DLD1 (cell line): ENCODE measurements around the gene PPP4R1.

Experiments used
- in situ Hi-C: cut with HindIII; loops from 2 replicates; pipeline ENCODE4 v1.10.0; 2017; ENCODE audit warnings: low sequenced_read_pairs

Gene PPP4R1

GRCh38 chr18:9597609-9598008 is 16.8 kb downstream of the PPP4R1 start:
- in situ Hi-C loops, result no loop called here

GRCh38 chr18:9596843-9597526 is 17.4 kb downstream of the PPP4R1 start:
- in situ Hi-C loops, result no loop called here

GRCh38 chr18:9596226-9596625 is 18.1 kb downstream of the PPP4R1 start:
- in situ Hi-C loops, result no loop called here

- in situ Hi-C loops, result no loop called here
Observed at GRCh38 chr18:9594823-9595596, 19.3 kb downstream of the PPP4R1 start.

GRCh38 chr18:9587924-9588323 is 26.4 kb downstream of the PPP4R1 start:
- in situ Hi-C loops, result no loop called here

- in situ Hi-C loops, result no loop called here
Observed at GRCh38 chr18:9586814-9587213, 27.5 kb downstream of the PPP4R1 start.

GRCh38 chr18:9581667-9582066 is 32.7 kb downstream of the PPP4R1 start:
- in situ Hi-C loops, result no loop called here

GRCh38 chr18:9578306-9578705 is 36.1 kb downstream of the PPP4R1 start:
- in situ Hi-C loops, result no loop called here

GRCh38 chr18:9577361-9577760 is 37.0 kb downstream of the PPP4R1 start:
- in situ Hi-C loops, result no loop called here

- in situ Hi-C loops, result no loop called here
Observed at GRCh38 chr18:9575558-9575957, 38.8 kb downstream of the PPP4R1 start.

GRCh38 chr18:9574473-9575115 is 39.8 kb downstream of the PPP4R1 start:
- in situ Hi-C loops, result no loop called here

DNA sequence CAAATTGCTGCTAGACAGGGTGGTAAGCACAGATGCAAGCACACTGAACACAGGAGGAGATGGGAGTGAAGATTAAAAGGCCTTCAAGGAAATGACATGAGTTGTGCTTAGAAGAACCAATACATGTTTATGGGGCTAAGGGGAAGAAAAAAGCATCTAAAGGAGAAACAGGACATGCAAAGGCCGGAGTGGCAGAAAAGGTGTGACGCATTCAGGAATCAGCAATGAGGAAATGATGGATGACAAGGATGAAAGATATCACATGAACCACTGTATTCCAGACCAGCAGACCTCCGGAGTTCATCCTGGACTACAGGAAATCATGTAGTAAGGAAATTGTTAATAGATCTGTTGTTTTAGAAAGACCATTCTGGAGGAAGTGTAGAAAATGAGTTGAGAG is 42.8 kb downstream of the PPP4R1 start:
- in situ Hi-C loops, result no loop called here

DNA sequence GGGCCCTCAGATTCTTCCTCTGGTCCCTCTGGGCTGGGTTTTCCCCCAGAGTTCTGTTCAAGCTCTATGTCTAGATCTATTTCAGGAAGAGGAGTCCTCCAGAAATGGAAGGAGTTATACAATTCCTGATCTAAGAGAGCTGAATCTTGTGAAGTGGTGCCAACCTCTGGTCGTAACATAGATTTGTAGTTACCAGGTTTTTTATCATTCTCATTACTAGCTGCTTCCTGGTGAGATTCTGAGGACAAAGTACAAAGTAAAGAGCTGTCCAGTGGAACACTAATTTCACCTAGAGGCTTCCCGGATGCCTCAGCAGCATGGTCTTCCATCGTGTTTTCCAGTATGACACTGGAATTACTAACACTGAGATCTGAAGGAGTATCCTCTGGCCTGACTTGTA is 44.1 kb downstream of the PPP4R1 start:
- in situ Hi-C loops, result no loop called here

GRCh38 chr18:9569178-9569577 is 45.2 kb downstream of the PPP4R1 start:
- in situ Hi-C loops, result no loop called here

DNA sequence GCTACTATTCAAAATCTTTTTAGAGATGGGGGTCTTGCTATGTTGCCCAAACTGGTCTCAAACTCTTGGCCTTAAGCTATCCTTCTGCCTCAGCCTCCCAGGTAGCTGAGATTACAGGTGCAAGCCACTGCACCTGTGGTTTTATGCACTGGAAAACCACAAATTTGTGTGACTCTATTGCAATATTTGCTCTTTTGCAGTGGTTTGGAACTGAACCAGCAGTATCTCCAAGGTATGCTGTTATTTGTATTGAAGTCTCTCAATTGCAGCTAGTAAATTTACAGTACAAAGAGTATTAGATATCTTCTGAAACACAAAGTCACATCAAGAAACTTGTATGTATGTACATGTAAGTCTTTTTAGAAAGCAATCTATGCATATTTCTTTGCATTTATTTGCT is 46.2 kb downstream of the PPP4R1 start:
- in situ Hi-C loops, result no loop called here

- in situ Hi-C loops, result no loop called here
Observed at GRCh38 chr18:9565407-9565806, 49.0 kb downstream of the PPP4R1 start.

DNA sequence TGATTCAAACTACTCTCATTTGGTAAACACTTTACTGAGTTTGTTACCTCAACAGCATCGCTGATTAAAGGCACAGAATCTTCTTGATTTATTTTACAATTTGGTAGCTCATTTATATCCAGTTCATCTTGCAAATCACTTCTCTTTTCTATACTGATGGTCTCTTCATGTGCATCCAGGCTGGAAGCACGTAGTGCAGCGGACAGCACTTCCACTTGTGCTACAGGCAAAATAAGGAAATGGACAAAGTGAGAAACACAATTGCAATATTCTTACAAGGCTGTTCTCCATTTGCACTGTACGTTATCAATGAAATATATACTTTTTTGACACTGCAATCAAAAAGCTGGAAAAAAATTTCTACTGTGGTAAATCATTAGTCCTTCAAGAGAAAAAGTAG is 51.0 kb downstream of the PPP4R1 start:
- in situ Hi-C loops, result no loop called here

- in situ Hi-C loops, result no loop called here
Observed at GRCh38 chr18:9562584-9562983, 51.8 kb downstream of the PPP4R1 start.

DNA sequence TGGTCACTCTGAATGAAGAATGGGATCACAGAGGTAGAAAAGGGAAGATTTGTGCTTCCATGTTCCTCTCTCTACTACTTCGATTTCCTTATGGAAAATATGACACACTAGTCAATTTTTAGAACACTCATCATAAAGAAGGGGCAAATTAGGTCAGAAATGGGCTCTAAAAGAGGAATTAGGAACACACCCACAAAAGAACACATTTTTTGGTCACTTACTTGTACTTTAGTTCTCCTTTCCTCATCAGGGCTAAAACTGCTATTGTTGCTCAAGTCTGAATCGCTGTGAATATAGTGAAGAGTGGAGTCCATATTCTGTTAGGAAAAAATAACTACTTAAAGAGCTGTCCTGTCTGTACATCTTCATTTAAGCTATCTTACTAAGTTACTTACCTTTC is 52.6 kb downstream of the PPP4R1 start:
- in situ Hi-C loops, result no loop called here

GRCh38 chr18:9559253-9559652 is 55.1 kb downstream of the PPP4R1 start:
- in situ Hi-C loops, result no loop called here

GRCh38 chr18:9558387-9559064 is 55.8 kb downstream of the PPP4R1 start:
- in situ Hi-C loops, result no loop called here
